Uterus (tissue), 4 donors: ENCODE measurements around the gene KCNAB1. TPM values are rescaled to one million over a fixed set of nuclear protein-coding genes. Genes with fewer than 3 reads are reported as not detected.
A peak's percentile ranks its signal among the peaks of the same experiment; 100 is the strongest.

Experiments used
- DNase-seq, 2 donors: peaks; one replicate each; pipeline ENCODE4 v3.0.0-alpha.2; 2019 to 2020
- H3K27ac ChIP-seq, 2 donors: fragments of 200-600 bp; sonication (generic); 1 replicate in 1 of 2; 2 replicates in 1 of 2; pipeline ENCODE4 v1.5.1; 2016 to 2018
- H3K27me3 ChIP-seq, 2 donors: fragments of 200-600 bp; sonication (generic); one replicate each; pipeline ENCODE4 v1.5.1; 2018 to 2019; ENCODE audit warnings: control low read depth in 1 of 2
- H3K36me3 ChIP-seq, 2 donors: fragments of 200-600 bp; sonication (generic); one replicate each; pipeline ENCODE4 v1.5.1; 2019; ENCODE audit warnings: control low read depth in 1 of 2
- H3K4me1 ChIP-seq, 2 donors: fragments of 200-600 bp; sonication (generic); one replicate each; pipeline ENCODE4 v1.5.1; 2018 to 2019; ENCODE audit warnings: control low read depth in 1 of 2
- H3K4me3 ChIP-seq, 2 donors: fragments of 200-600 bp; sonication (generic); 1 replicate in 1 of 2; 2 replicates in 1 of 2; pipeline ENCODE4 v1.5.1; 2018 to 2019; ENCODE audit warnings: mild to moderate bottlenecking in 1 of 2
- H3K9me3 ChIP-seq, 2 donors: fragments of 200-600 bp; sonication (generic); one replicate each; pipeline ENCODE4 v1.5.1; 2019; ENCODE audit warnings: control low read depth in 1 of 2
- POLR2A ChIP-seq, 2 donors: fragments of 450-650 bp; IDR thresholded peaks; one replicate each; pipeline ENCODE4 v1.6.1; 2016; ENCODE audit warnings: antibody characterized with exemption in 2 of 2, mild to moderate bottlenecking in 1 of 2, moderate library complexity in 1 of 2
- intact Hi-C: fragments of 100-400 bp; cut with DNase I; formaldehyde crosslinking; loops from one replicate; pipeline ENCODE4 v1.15.1; 2023; ENCODE audit warnings: low total_unique reads
- total RNA-seq, 4 donors: library from RNA; depleted of rRNA in 3 of 4; stranded (reverse); fragments of >200 nt in 3 of 4; gene quantifications; one replicate each; pipeline versions ENCODE4 v1.1.0 to v1.2.4, GENCODE V29; 2014 to 2023
- TF ChIP-seq, protein P1 (sequence below), 4 experiments: fragments of 200-600 bp in 2 of 4; fragments of 450-650 bp in 2 of 4; sonication (generic) in 2 of 4; IDR thresholded peaks; one replicate each; pipeline ENCODE4 v1.5.1; 2016 to 2019; ENCODE audit warnings: antibody characterized with exemption in 4 of 4, mild to moderate bottlenecking in 2 of 4, moderate library complexity in 1 of 4
- donor health status: DM: yes; HTN: yes; CAD: no.

The KCNAB1 gene
- total RNA-seq, 4 donors from 2014 or later, result 1.3 to 12.8 (median 6.8) TPM

DNA sequence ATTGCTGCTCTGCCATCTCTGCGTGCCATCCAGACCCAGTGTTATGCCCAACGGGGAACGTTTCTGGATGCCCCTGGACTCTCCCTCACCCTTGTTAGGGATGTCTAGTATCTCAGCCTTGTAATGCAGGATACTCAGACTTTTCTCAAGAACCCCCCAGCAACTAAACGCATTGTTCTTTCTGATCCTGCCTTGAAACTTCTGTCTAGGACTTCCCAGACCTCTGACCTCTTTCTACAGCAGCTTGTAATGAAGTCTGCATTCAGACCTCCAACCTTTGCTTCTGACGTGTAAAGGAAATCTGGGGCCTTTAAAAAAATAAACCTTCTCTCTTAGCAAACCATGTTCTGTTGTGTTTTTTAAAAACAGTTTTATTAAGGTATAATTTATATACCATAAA is 139.5 kb downstream of the KCNAB1 start:
- Histone ChIP-seq H3K27ac (peak overlapping the region in 1 of 2 donors; percentile 48), H3K9me3 (no peaks in the 10 kb centered on the region), H3K4me1 (no peaks in the 10 kb centered on the region), H3K27me3 (no peaks in the 10 kb centered on the region), H3K36me3 (no peaks in the 10 kb centered on the region), H3K4me3 (no peak overlapping the region)
- intact Hi-C loops, result no loop called here
- no peak for DNase-seq
- TF ChIP-seq, protein P1, sequence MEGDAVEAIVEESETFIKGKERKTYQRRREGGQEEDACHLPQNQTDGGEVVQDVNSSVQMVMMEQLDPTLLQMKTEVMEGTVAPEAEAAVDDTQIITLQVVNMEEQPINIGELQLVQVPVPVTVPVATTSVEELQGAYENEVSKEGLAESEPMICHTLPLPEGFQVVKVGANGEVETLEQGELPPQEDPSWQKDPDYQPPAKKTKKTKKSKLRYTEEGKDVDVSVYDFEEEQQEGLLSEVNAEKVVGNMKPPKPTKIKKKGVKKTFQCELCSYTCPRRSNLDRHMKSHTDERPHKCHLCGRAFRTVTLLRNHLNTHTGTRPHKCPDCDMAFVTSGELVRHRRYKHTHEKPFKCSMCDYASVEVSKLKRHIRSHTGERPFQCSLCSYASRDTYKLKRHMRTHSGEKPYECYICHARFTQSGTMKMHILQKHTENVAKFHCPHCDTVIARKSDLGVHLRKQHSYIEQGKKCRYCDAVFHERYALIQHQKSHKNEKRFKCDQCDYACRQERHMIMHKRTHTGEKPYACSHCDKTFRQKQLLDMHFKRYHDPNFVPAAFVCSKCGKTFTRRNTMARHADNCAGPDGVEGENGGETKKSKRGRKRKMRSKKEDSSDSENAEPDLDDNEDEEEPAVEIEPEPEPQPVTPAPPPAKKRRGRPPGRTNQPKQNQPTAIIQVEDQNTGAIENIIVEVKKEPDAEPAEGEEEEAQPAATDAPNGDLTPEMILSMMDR (IDR thresholded peaks at IDR 0.05), result no peak
- TF ChIP-seq POLR2A (IDR thresholded peaks at IDR 0.05), result no peak

DNA sequence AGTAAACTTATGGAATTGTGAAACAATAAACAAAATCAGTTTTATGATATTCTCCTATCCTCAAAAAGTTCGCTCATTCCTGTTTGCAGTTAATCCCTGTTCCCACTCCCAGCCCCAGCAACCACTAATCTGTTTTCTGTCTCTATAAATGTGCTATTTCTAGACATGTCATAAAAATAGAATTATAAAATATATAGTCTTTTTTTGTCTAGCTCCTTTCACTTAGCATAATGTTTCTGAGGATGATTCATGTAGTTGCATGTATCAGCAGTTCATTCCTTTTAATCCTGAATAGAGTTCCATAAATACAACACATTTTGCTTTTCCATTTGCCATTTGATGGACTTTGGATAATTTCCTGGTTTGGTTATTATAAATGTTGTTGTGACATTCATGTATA is 140.0 kb downstream of the KCNAB1 start:
- Histone ChIP-seq H3K4me1 (no peaks in the 10 kb centered on the region), H3K27ac (peak overlapping the region in 1 of 2 donors; percentile 48), H3K36me3 (no peaks in the 10 kb centered on the region), H3K9me3 (no peaks in the 10 kb centered on the region), H3K4me3 (no peak overlapping the region), H3K27me3 (no peaks in the 10 kb centered on the region)
- intact Hi-C loops, result no loop called here
- TF ChIP-seq, protein P1 (IDR thresholded peaks at IDR 0.05), result no peak
- TF ChIP-seq POLR2A (IDR thresholded peaks at IDR 0.05), result no peak
- DNase-seq, result no peak

DNA sequence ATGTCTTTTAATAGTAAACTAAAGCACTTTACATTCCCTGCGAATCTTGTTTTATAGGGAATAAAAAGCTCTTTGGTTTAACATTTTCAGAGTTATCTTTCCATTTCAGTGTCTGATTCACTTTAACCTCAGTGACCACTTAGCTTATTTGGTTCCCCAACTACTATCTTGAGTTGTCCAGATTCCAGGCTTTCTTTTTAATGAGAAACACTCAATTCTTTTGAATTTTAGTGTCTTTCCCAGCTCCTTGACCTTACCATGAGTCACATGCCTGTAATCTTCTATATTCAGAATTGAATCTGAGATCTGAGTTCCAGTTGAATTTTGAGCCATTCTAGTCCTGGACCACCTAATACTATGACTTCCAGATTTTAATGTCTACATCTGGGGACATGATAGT is 144.4 kb downstream of the KCNAB1 start:
- Histone ChIP-seq H3K27ac (no peak overlapping the region), H3K4me3 (no peak overlapping the region), H3K4me1 (no peaks in the 10 kb centered on the region), H3K9me3 (no peaks in the 10 kb centered on the region), H3K36me3 (no peaks in the 10 kb centered on the region), H3K27me3 (no peaks in the 10 kb centered on the region)
- DNase-seq, result no peak
- no peak for TF ChIP-seq POLR2A (IDR thresholded peaks at IDR 0.05)
- TF ChIP-seq, protein P1 (IDR thresholded peaks at IDR 0.05), result no peak
- intact Hi-C loops, result no loop called here

DNA sequence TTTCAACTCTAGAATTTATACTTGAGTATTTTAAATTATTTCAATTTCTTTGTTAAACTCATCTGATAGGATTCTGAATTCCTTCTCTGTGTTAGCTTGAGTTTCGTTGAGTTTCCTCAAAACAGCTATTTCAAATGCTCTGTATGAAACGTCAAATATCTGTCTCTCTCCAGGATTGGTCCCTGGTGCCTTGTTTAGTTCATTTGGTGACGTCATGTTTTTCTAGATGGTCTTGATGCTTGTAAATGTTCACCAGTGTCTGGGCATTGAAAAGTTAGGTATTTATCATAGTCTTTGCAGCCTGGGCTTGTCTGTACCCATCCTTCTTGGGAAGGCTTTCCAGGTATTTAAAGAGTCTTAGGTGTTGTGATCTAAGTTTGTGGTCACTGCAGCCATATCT is 151.1 kb downstream of the KCNAB1 start:
- Histone ChIP-seq H3K27me3 (no peaks in the 10 kb centered on the region), H3K4me1 (no peaks in the 10 kb centered on the region), H3K36me3 (no peaks in the 10 kb centered on the region), H3K9me3 (no peaks in the 10 kb centered on the region), H3K4me3 (no peak overlapping the region), H3K27ac (no peak overlapping the region)
- TF ChIP-seq, protein P1 (IDR thresholded peaks at IDR 0.05), result no peak
- intact Hi-C loops, result no loop called here
- no peak for DNase-seq

DNA sequence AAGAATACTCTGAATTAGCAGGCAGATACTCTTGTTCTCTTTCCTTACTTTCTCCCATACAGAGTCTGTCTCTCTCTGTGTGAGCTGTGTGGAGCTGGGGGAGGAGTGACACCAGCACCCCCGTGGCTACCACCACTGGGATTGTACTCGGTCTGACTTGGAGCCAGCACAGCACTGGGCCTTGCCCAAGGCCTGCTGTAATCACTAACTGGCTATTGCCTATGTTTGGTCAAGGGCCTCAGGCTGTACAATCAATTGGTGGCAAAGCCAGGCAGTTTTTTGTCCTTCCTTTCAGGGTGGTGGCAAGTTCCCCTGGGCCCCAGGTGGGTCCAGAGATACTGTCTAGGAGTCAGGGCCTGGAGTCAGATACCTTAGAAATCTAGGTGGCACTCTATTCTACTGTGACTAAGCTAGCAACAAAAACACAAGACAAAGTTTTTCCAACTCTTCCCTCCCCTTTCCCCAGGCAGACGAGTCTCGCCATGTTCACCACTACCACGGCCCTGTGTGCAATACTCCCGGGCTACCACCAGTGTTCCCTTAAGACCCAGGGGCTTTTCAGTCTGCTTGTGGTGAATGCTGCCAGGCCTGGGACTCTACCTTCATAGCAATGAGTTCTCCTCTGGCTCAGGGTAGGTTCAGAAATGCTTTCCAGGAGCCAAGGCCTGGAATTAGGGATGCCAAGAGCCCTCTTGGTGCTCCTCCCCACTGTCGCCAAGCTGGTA is 151.8 kb downstream of the KCNAB1 start:
- no peak for TF ChIP-seq POLR2A (IDR thresholded peaks at IDR 0.05)
- TF ChIP-seq, protein P1 (IDR thresholded peaks at IDR 0.05), result no peak

More for the DNA sequence above, 151.8 kb downstream of the KCNAB1 start:
- H3K4me1 ChIP-seq, result no peaks in the 10 kb centered on the region
- DNase-seq, result no peak
- intact Hi-C loops, result no loop called here
- no peaks in the 10 kb centered on the region for H3K9me3 ChIP-seq
- no peak overlapping the region for H3K4me3 ChIP-seq
- no peaks in the 10 kb centered on the region for H3K27me3 ChIP-seq
- H3K27ac ChIP-seq, result no peak overlapping the region
- no peaks in the 10 kb centered on the region for H3K36me3 ChIP-seq
